Natural killer cell (primary cell): ENCODE results near the gene RXFP4. TPM values are rescaled to one million over a fixed set of nuclear protein-coding genes. Genes with fewer than 3 reads are reported as not detected.

Source experiments
- ATAC-seq, 3 donors: fragments of 150-1000 bp in 2 of 3; fragments of 200-7000 bp in 1 of 3; cut with Tn5 transposase; 1 replicate in 1 of 3; 2 replicates in 2 of 3; pipeline ENCODE4 v1.10.0; 2021; ENCODE audit warnings: mild to moderate bottlenecking in 2 of 3, moderate library complexity in 2 of 3
- DNase-seq, 2 donors: peaks; one replicate each; pipeline versions ENCODE4 v3.0.0 to v3.0.0-alpha.2; 2013 to 2021; ENCODE audit warnings: mixed read lengths in 1 of 2
- H3K27ac ChIP-seq: one replicate; pipeline ENCODE4 v1.5.1; 2013; ENCODE audit warnings: mild to moderate bottlenecking, low read length
- H3K27me3 ChIP-seq: one replicate; pipeline ENCODE4 v1.6.1; 2013; ENCODE audit warnings: low read length; ENCODE audit not compliant: control insufficient read depth, insufficient read depth
- H3K36me3 ChIP-seq: one replicate; pipeline ENCODE4 v1.6.1; 2013; ENCODE audit warnings: low read length; ENCODE audit not compliant: control insufficient read depth, insufficient read depth
- H3K4me1 ChIP-seq: one replicate; pipeline ENCODE4 v1.6.1; 2013; ENCODE audit warnings: low read length; ENCODE audit not compliant: control insufficient read depth, insufficient read depth
- H3K4me3 ChIP-seq: one replicate; pipeline ENCODE4 v1.5.1; 2013; ENCODE audit warnings: low read length
- H3K9me3 ChIP-seq: one replicate; pipeline ENCODE4 v1.6.1; 2013; ENCODE audit warnings: low read length; ENCODE audit not compliant: control insufficient read depth, insufficient read depth
- H3K27ac Mint-ChIP-seq, 2 donors: one replicate each; pipeline ENCODE4 v1.8.0; 2022; ENCODE audit warnings: mild to moderate bottlenecking in 2 of 2, mixed read lengths in 2 of 2, moderate library complexity in 1 of 2
- H3K27me3 Mint-ChIP-seq, 2 donors: one replicate each; pipeline ENCODE4 v1.8.0; 2022; ENCODE audit warnings: low read depth in 2 of 2, mixed read lengths in 2 of 2
- H3K36me3 Mint-ChIP-seq: one replicate; pipeline ENCODE4 v1.8.0; 2022; ENCODE audit warnings: mixed read lengths
- H3K4me1 Mint-ChIP-seq, 2 donors: one replicate each; pipeline ENCODE4 v1.8.0; 2022; ENCODE audit warnings: mixed read lengths in 2 of 2
- H3K4me3 Mint-ChIP-seq: one replicate; pipeline ENCODE4 v1.8.0; 2022; ENCODE audit warnings: mild to moderate bottlenecking, moderate library complexity, mixed read lengths
- H3K9me3 Mint-ChIP-seq, 2 donors: one replicate each; pipeline ENCODE4 v1.8.0; 2022; ENCODE audit warnings: mixed read lengths in 2 of 2
- CTCF ChIP-seq: fragments of 200-600 bp; IDR thresholded peaks from one replicate; pipeline ENCODE4 v1.8.0; 2022; ENCODE audit warnings: antibody characterized with exemption
- WGBS: methylation state at CpG from one replicate; pipeline ENCODE4 v1.1.7; 2013; ENCODE audit warnings: missing lambda C conversion rate; ENCODE audit not compliant: insufficient coverage; 5-methylcytosine and 5-hydroxymethylcytosine counted together
- intact Hi-C: fragments of 100-400 bp; cut with micrococcal nuclease; formaldehyde crosslinking; loops from one replicate; pipeline ENCODE4 v1.14.2; 2022
- total RNA-seq, 4 donors: library from RNA; stranded (reverse); fragments of 120-200 nt in 1 of 4; gene quantifications; one replicate each; pipeline versions ENCODE4 v1.2.3 to v1.2.4, GENCODE V29; 2013 to 2022

Gene RXFP4
- total RNA-seq, 3 donors from 2014 or later (not counting 1 experiment from before 2014, with no cell fraction given), result not detected

DNA sequence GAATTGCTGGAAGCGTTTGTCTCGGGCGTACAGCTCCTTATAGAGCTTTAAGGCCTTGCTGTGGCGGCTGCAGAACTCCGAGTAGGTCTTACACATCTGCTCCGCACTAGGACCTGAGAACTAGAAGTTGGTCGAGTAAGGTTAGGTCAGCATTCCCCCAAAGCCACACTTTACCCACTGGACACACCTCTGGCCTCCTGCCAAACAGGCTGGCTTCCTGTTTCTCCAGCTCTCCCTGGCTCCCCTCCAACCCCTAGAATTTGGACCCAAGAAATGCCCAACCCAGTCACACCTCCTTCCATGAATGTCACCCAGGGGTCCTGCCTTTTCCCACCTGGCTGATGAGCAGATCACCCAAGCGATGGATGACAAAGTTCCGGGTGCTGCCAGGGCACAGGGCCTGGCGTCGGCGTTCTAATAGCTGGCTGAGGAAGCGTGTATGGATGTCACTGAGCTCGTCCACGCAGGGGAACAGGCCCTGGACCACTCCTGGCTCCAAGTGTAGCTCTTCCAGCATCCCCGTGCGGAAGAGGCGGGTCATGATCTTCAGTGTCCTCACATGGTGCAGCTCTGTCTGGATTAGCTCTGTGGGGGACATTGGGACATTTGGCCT, 21.3 kb downstream of the RXFP4 start:
- no peaks in the 10 kb centered on the region for H3K9me3 Mint-ChIP-seq
- Histone ChIP-seq H3K27me3 (no peaks in the 10 kb centered on the region), H3K9me3 (no peaks in the 10 kb centered on the region), H3K4me3 (no peak overlapping the region), H3K27ac (no peak overlapping the region), H3K4me1 (peaks cover 53% of the 10 kb centered on the region), H3K36me3 (peaks cover 92% of the 10 kb centered on the region)
- WGBS, result 93% methylated on average over 18 of the region's 18 CpGs
- H3K36me3 Mint-ChIP-seq, result no peaks in the 10 kb centered on the region
- H3K4me3 Mint-ChIP-seq, result no peak overlapping the region
- TF ChIP-seq CTCF, result no peak
- peak overlapping the region; percentile 14 to 88 for H3K27ac Mint-ChIP-seq
- H3K4me1 Mint-ChIP-seq, result peaks cover 24 to 44% of the 10 kb centered on the region in 2 donors
- H3K27me3 Mint-ChIP-seq, result no peaks in the 10 kb centered on the region
- no peak for ATAC-seq
- no peak for DNase-seq
- intact Hi-C loops, result loop anchor here (1.0 kb wide), 1 partner anchor 27 kb away; no protein-coding TSS in a partner anchor

GRCh38 chr1:155964193-155964592, 22.8 kb downstream of the RXFP4 start:
- no peaks in the 10 kb centered on the region for H3K9me3 Mint-ChIP-seq
- Histone ChIP-seq H3K9me3 (no peaks in the 10 kb centered on the region), H3K27ac (no peak overlapping the region), H3K4me1 (peaks cover 68% of the 10 kb centered on the region), H3K4me3 (no peak overlapping the region), H3K36me3 (peaks cover 92% of the 10 kb centered on the region), H3K27me3 (no peaks in the 10 kb centered on the region)
- intact Hi-C loops, result no loop called here
- H3K4me3 Mint-ChIP-seq, result no peak overlapping the region
- peak overlapping the region; percentile 89 to 90 for H3K27ac Mint-ChIP-seq
- H3K4me1 Mint-ChIP-seq, result peaks cover 38 to 59% of the 10 kb centered on the region in 2 donors
- WGBS, result 88% methylated on average over 7 of the region's 7 CpGs
- no peaks in the 10 kb centered on the region for H3K27me3 Mint-ChIP-seq
- TF ChIP-seq CTCF, result no peak
- H3K36me3 Mint-ChIP-seq, result no peaks in the 10 kb centered on the region
- ATAC-seq (no peak), DNase-seq (no peak)

DNA sequence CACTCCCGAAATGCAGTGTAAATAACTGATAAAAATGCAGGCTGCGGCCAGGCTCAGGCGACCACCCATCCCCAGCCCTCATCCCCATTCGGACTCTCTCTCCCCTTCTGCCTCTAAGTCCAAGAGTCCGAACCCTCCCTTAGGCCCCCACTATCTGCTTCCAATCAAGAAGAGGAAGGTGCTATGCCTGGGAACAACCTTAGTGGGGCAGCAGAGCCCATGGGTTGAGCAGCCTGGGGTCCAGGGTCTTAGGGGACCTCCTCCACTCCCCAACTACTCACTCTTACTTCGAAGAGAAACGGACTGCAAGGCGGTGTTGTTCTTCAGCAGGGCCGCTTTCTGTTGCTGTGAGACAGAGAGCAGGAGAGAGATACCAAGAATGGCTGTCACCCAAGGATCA, 24.7 kb downstream of the RXFP4 start:
- Histone ChIP-seq H3K27ac (peak overlapping the region; percentile 55), H3K4me3 (no peak overlapping the region), H3K4me1 (peaks cover 81% of the 10 kb centered on the region), H3K9me3 (no peaks in the 10 kb centered on the region), H3K36me3 (peaks cover 73% of the 10 kb centered on the region), H3K27me3 (no peaks in the 10 kb centered on the region)
- TF ChIP-seq CTCF, result no peak
- Mint-ChIP-seq H3K27me3 (no peaks in the 10 kb centered on the region), H3K4me1 (peaks cover 58 to 69% of the 10 kb centered on the region in 2 donors), H3K27ac (peak overlapping the region; percentile 89 to 90), H3K9me3 (no peaks in the 10 kb centered on the region), H3K4me3 (peak overlapping the region; percentile 45), H3K36me3 (no peaks in the 10 kb centered on the region)
- ATAC-seq, result no peak
- no peak for DNase-seq
- 92% methylated on average over 9 of the region's 9 CpGs for WGBS
- intact Hi-C loops, result loop anchor here (2.0 kb wide), 1 partner anchor 15 kb away; no protein-coding TSS in a partner anchor

DNA sequence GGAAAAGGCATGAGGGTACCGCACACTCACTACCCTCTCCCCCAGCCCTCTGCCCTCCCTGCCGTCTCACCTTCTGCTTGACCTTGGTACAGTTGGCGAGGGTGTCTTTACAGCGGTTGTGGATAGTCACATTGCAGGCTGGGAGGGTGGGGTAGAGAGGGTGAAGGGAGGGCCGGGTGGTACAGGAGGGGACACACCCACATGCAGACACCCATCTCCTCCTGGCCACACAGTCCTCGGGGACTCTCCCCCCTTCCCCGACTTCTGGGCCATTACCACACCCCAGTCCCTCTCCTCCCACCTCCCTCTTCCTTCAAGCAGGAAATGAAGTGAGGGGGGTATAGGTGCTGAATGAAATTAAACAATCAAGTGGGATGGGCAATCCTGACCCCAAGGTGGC, 25.3 kb downstream of the RXFP4 start:
- no CpG with 5 or more reads among the region's 7 CpGs for WGBS
- Mint-ChIP-seq H3K27me3 (no peaks in the 10 kb centered on the region), H3K27ac (peak overlapping the region; percentile 89 to 90), H3K36me3 (no peaks in the 10 kb centered on the region), H3K4me3 (peak overlapping the region; percentile 68), H3K4me1 (peaks cover 60 to 72% of the 10 kb centered on the region in 2 donors), H3K9me3 (no peaks in the 10 kb centered on the region)
- Histone ChIP-seq H3K4me3 (no peak overlapping the region), H3K9me3 (no peaks in the 10 kb centered on the region), H3K4me1 (peaks cover 82% of the 10 kb centered on the region), H3K36me3 (peaks cover 68% of the 10 kb centered on the region), H3K27ac (peak overlapping the region; percentile 55), H3K27me3 (no peaks in the 10 kb centered on the region)
- intact Hi-C loops, result loop anchor here (2.0 kb wide), 1 partner anchor 14 kb away; no protein-coding TSS in a partner anchor
- DNase-seq, result no peak
- TF ChIP-seq CTCF, result no peak
- peak; percentile 24 to 44 (median 39) for ATAC-seq
